Mucosa of descending colon (tissue), 3 donors: Measurements from ENCODE around the gene TATDN3. TPM values are rescaled to one million over a fixed set of nuclear protein-coding genes. Genes with fewer than 3 reads are reported as not detected.
"Not testable (repeated sequence)": the region's sequence is repeated elsewhere in the genome, so short reads cannot be mapped to it uniquely, and the experiment has no call there.

ENCODE experiments used
- ATAC-seq: fragments of 200-7000 bp; cut with Tn5 transposase; one replicate; pipeline ENCODE4 v1.9.1; 2020; ENCODE audit warnings: mild to moderate bottlenecking, moderate library complexity
- DNase-seq, 3 donors: peaks; one replicate each; pipeline ENCODE4 v3.0.0-alpha.2; 2020
- H3K36me3 ChIP-seq: fragments of 200-600 bp; one replicate; pipeline ENCODE4 v1.8.0; 2021; ENCODE audit warnings: low read depth, mild to moderate bottlenecking
- H3K4me1 ChIP-seq: fragments of 200-600 bp; one replicate; pipeline ENCODE4 v1.8.0; 2021; ENCODE audit warnings: low read depth, mild to moderate bottlenecking
- H3K4me3 ChIP-seq: fragments of 200-600 bp; one replicate; pipeline ENCODE4 v1.8.0; 2021; ENCODE audit warnings: mild to moderate bottlenecking
- H3K9me3 ChIP-seq: fragments of 200-600 bp; one replicate; pipeline ENCODE4 v1.8.0; 2021; ENCODE audit warnings: mild to moderate bottlenecking
- CTCF ChIP-seq: fragments of 200-600 bp; IDR thresholded peaks from one replicate; pipeline ENCODE4 v1.8.0; 2022; ENCODE audit warnings: antibody characterized with exemption, mild to moderate bottlenecking
- intact Hi-C, 2 donors: fragments of 100-400 bp; cut with DNase I in 1 of 2; cut with micrococcal nuclease in 1 of 2; formaldehyde crosslinking; loops; one replicate each; pipeline versions ENCODE4 v1.11.0 to v1.11.1; 2022; cut with DNase I, micrococcal nuclease
- total RNA-seq, 3 donors: library from RNA; stranded (reverse); fragmentation: NEBNext Ultra II Directional in 2 of 3; extraction: Animal tissue kit (Norgen Biotek cat#: 25700) in 2 of 3; gene quantifications; one replicate each; pipeline versions ENCODE4 v1.2.1 to v1.2.4, GENCODE V29; 2021 to 2023
- donor health status: DM: no; HTN: no; CAD: no; lungs with moderate emphysema.
- donor health status: DM: no; HTN: no; CAD: no.
- donor health status: DM: no; HTN: yes; CAD: no.

Gene TATDN3
- total RNA-seq, 3 donors from 2014 or later: 9.2 to 10.8 (median 10.5) TPM

GRCh38 chr1:212857992-212858460 is 66.3 kb downstream of the TATDN3 start, which contains the start of gene FLVCR1:
FLVCR1 (plus strand) TSS chr1:212858275; CDS start chr1:212858453, 178 bp downstream.
- no peaks in the 10 kb centered on the region for H3K36me3 ChIP-seq
- H3K4me1 ChIP-seq: peaks cover 18% of the 10 kb centered on the region
- no peaks in the 10 kb centered on the region for H3K9me3 ChIP-seq
- TF ChIP-seq CTCF: no peak
- peak within 1 kb of the TSS; percentile 81 for H3K4me3 ChIP-seq
- peak; percentile 98 for ATAC-seq
- intact Hi-C loops: no loop called here
- peak; percentile 97 to 99 (median 98) for DNase-seq

GRCh38 chr1:212858461-212859265 is 67.0 kb downstream of the TATDN3 start:
- peaks cover 18% of the 10 kb centered on the region for H3K4me1 ChIP-seq
- ATAC-seq (peak; percentile 64), DNase-seq (peak; percentile 31 to 63 (median 56))
- intact Hi-C loops: no loop called here
- TF ChIP-seq CTCF: no peak
- no peaks in the 10 kb centered on the region for H3K36me3 ChIP-seq
- H3K4me3 ChIP-seq: peak overlapping the region; percentile 81
- no peaks in the 10 kb centered on the region for H3K9me3 ChIP-seq

- no peak overlapping the region for H3K4me3 ChIP-seq
- no peak for TF ChIP-seq CTCF
- peaks cover 18% of the 10 kb centered on the region for H3K4me1 ChIP-seq
- ATAC-seq (peak; percentile 23), DNase-seq (no peak)
- intact Hi-C loops: no loop called here
- H3K36me3 ChIP-seq: no peaks in the 10 kb centered on the region
- no peaks in the 10 kb centered on the region for H3K9me3 ChIP-seq
These were observed 69.3 kb downstream of the TATDN3 start for GRCh38 chr1:212860713-212861581.

GRCh38 chr1:212862111-212862690 is 70.5 kb downstream of the TATDN3 start:
- TF ChIP-seq CTCF: no peak
- Histone ChIP-seq H3K4me1 (peaks cover 13% of the 10 kb centered on the region), H3K9me3 (no peaks in the 10 kb centered on the region), H3K36me3 (no peaks in the 10 kb centered on the region), H3K4me3 (no peak overlapping the region)
- intact Hi-C loops: no loop called here
- ATAC-seq (no peak), DNase-seq (no peak)

- H3K36me3 ChIP-seq, H3K9me3 ChIP-seq, DNase-seq, H3K4me3 ChIP-seq, intact Hi-C loops, ATAC-seq: not testable (repeated sequence)
- H3K4me1 ChIP-seq: peaks cover 13% of the 10 kb centered on the region
These were observed 71.7 kb downstream of the TATDN3 start for GRCh38 chr1:212863345-212863744.
